OCI-LY1 (cell line): Measurements from ENCODE around the gene CBARP.

Experiments used
- EZH2 ChIP-seq: fragments of 200-600 bp; sonication (generic), shearing (Covaris generic); IDR thresholded peaks from 2 replicates; pipeline ENCODE4 v1.8.0; 2017; ENCODE audit warnings: borderline replicate concordance, mixed run types, mild to moderate bottlenecking, antibody characterized with exemption, low read length, moderate library complexity, mixed read lengths
- TF ChIP-seq, protein P1 (sequence below): fragments of 200-600 bp; sonication (generic), shearing (Covaris generic); IDR thresholded peaks from 2 replicates; pipeline ENCODE4 v1.5.1; 2017; ENCODE audit warnings: mild to moderate bottlenecking, antibody characterized with exemption, low read length, moderate library complexity, mixed read lengths

DNA sequence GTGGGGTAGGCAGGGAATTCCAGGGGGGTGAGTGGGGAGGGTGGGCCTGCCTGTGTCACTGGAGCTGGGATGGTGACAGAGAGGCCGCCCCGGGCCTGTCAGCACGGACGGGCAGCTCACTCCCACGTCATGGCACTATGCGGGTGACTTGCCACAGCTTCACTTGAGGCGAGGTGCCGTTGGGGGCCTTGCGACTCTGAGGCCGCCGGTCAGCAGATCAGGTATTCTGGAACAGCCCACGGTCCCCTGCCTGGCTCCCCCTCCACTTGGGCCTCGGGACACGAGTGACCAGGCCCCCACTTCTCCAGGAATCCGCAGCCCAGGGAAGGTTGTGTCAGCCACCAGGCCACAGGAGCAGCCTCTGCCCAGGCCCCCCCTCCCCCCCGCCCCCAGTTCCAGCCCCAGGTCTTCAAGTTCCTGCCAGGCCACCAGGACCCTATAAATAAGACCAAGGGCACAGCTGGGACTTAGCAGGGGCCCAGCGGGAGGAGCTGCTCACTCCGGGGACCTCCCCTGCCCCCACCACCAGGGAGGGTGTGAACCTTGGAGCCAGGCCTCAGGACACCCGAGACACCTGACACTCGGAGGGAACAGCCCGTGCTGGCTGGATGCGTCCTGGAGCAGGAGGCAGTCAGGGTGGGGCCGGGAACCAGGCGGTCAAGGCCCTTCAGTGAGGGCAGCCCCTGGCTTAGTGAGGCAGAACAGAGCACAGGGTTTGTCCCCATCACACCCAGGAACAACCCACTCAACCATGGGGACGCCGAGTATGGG, 7.9 kb upstream of the CBARP start:
- TF ChIP-seq, protein P1, sequence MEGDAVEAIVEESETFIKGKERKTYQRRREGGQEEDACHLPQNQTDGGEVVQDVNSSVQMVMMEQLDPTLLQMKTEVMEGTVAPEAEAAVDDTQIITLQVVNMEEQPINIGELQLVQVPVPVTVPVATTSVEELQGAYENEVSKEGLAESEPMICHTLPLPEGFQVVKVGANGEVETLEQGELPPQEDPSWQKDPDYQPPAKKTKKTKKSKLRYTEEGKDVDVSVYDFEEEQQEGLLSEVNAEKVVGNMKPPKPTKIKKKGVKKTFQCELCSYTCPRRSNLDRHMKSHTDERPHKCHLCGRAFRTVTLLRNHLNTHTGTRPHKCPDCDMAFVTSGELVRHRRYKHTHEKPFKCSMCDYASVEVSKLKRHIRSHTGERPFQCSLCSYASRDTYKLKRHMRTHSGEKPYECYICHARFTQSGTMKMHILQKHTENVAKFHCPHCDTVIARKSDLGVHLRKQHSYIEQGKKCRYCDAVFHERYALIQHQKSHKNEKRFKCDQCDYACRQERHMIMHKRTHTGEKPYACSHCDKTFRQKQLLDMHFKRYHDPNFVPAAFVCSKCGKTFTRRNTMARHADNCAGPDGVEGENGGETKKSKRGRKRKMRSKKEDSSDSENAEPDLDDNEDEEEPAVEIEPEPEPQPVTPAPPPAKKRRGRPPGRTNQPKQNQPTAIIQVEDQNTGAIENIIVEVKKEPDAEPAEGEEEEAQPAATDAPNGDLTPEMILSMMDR = no peak
- TF ChIP-seq EZH2 = no peak
